Thymus (tissue), 11 donors: ENCODE measurements around the gene YPEL5. TPM values are rescaled to one million over a fixed set of nuclear protein-coding genes. Genes with fewer than 3 reads are reported as not detected.

Source experiments
- DNase-seq, 9 donors: peaks; one replicate each; pipeline ENCODE4 v3.0.0-alpha.2; 2013; ENCODE audit warnings: low spot score in 9 of 9, low read depth in 6 of 9, missing footprints in 1 of 9
- H3K27ac ChIP-seq, 2 donors: one replicate each; pipeline ENCODE4 v1.5.1; 2013; ENCODE audit warnings: control low read depth in 1 of 2, low read depth in 1 of 2, low read length in 1 of 2, mild to moderate bottlenecking in 1 of 2, moderate library complexity in 1 of 2
- H3K27me3 ChIP-seq, 2 donors: one replicate each; pipeline ENCODE4 v1.5.1; 2013; ENCODE audit warnings: low read length in 1 of 2; ENCODE audit not compliant: control insufficient read depth in 2 of 2, insufficient read depth in 1 of 2
- H3K36me3 ChIP-seq, 2 donors: one replicate each; pipeline ENCODE4 v1.5.1; 2013; ENCODE audit warnings: low read length in 1 of 2, mild to moderate bottlenecking in 1 of 2, moderate library complexity in 1 of 2; ENCODE audit not compliant: control insufficient read depth in 2 of 2, insufficient read depth in 2 of 2
- H3K4me1 ChIP-seq, 2 donors: one replicate each; pipeline ENCODE4 v1.5.1; 2013; ENCODE audit warnings: low read length in 2 of 2; ENCODE audit not compliant: control insufficient read depth in 2 of 2, insufficient read depth in 2 of 2
- H3K4me3 ChIP-seq, 2 donors: one replicate each; pipeline ENCODE4 v1.5.1; 2013; ENCODE audit warnings: low read length in 2 of 2, control low read depth in 1 of 2, mild to moderate bottlenecking in 1 of 2
- H3K9me3 ChIP-seq, 2 donors: one replicate each; pipeline ENCODE4 v1.5.1; 2013; ENCODE audit warnings: low read length in 1 of 2, mild to moderate bottlenecking in 1 of 2; ENCODE audit not compliant: control insufficient read depth in 2 of 2, insufficient read depth in 1 of 2
- WGBS: extraction: QIAGEN DNeasy Blood & Tissue Kit; methylation state at CpG from one replicate; pipeline ENCODE4 v1.1.7; 2013; 5-methylcytosine and 5-hydroxymethylcytosine counted together
- polyA plus RNA-seq: library from polyadenylated mRNA; stranded (reverse); fragments of 200-250 nt; gene quantifications from one replicate; pipeline ENCODE4 v1.2.3, GENCODE V29; 2013
- total RNA-seq: library from RNA; stranded (reverse); fragments of 120-200 nt; gene quantifications from one replicate; pipeline ENCODE4 v1.2.4, GENCODE V29; 2013
- donor health status: healthy.

Gene YPEL5
- total and polyA plus RNA-seq, 2 donors, result 77.3 to 133 TPM

- no peaks in the 10 kb centered on the region for H3K9me3 ChIP-seq
- no peaks in the 10 kb centered on the region for H3K36me3 ChIP-seq
- DNase-seq, result no peak
- H3K27me3 ChIP-seq, result no peaks in the 10 kb centered on the region
- H3K27ac ChIP-seq, result no peak overlapping the region
- 100% methylated on average over 1 of the region's 1 CpG for WGBS
- H3K4me1 ChIP-seq, result no peaks in the 10 kb centered on the region
- H3K4me3 ChIP-seq, result no peak overlapping the region
These were observed 25.8 kb downstream of the YPEL5 start for GRCh38 chr2:30172627-30173026.

DNA sequence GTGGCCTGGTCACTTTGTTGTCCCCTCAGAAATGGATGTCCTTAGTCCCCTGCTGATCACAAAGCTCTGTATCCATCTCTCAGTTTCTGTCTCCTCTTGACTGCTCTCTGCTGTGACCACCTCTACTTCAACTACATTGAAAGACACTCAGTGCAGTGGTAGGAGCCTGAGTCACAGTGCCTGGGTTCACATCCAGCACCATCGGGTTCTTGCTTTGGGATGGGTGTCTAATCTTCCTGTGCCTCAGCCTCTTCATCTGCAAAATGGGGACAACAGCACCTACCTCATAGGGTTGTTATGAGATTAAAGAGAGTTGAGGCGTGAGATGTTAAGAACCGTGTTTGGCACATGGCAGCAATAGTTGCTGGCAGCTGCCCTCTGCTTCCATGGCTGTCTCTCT, 30.6 kb downstream of the YPEL5 start:
- Histone ChIP-seq H3K9me3 (no peaks in the 10 kb centered on the region), H3K4me3 (no peak overlapping the region), H3K4me1 (no peaks in the 10 kb centered on the region), H3K36me3 (no peaks in the 10 kb centered on the region), H3K27ac (no peak overlapping the region), H3K27me3 (peaks cover 0 to 4% of the 10 kb centered on the region in 2 donors)
- DNase-seq, result no peak
- WGBS, result 97% methylated on average over 3 of the region's 3 CpGs

DNA sequence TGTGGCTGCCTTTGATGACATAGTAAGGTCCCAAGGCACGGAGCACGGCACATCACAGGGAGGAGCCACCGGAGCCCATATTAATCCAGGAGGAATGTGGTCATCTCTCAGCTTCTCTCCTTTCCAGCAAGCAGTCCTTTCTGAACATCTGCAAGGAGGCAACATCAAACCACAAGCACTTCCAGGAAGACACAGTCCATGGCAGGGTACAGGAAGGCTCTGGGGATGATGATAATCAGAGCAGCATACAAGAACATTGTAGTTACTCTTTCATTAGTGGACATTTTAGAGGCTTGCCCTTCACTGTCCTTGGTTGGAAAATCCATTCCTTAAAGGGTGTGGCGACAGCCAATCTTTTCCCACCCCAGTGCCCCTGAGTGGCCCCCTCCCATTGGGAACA, 31.1 kb downstream of the YPEL5 start:
- H3K4me3 ChIP-seq, result no peak overlapping the region

DNA sequence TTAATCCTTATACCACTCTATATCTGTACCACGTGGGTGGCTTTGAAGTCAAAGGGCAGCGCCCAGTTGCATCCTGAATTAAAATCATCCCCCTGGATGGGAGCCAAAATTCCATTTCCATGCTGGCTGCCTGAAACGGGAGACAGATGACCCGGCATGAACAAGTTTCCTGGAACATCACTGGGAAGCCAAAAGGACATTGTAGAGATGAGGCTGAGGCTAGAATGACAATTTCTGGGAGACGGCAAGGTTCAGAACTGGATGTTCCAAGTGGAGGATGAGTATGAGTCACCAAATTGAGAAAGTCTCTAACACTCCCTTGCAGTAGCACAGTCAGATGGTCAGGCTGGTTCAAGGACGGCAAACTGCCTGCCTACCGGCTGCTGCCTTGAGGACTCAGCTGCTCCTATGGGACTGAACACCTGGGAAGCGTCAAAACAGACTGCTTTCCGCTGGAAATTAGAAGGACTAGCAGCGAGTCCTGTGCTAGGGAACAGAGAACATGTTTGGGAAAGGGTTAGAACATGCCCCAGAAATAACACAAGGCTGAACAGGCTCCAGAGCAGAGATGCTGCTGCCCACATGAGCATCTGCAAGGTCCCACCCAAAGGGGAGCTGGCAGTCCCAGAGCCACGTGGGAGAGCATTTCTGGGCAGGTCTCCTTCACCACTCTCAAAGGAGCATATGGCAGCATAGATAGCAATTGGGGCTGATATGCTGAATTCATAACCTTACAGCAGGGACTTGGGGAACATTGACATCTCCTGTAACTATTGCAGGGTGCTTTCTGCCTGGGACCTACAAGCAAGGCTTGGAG, 32.0 kb downstream of the YPEL5 start:
- no peaks in the 10 kb centered on the region for H3K9me3 ChIP-seq
- peaks cover 0 to 4% of the 10 kb centered on the region in 2 donors for H3K27me3 ChIP-seq
- H3K4me3 ChIP-seq, result no peak overlapping the region
- no peaks in the 10 kb centered on the region for H3K4me1 ChIP-seq
- H3K27ac ChIP-seq, result no peak overlapping the region
- no peak for DNase-seq
- H3K36me3 ChIP-seq, result no peaks in the 10 kb centered on the region
- WGBS, result 88% methylated on average over 11 of the region's 11 CpGs

More for the DNA sequence above, 31.1 kb downstream of the YPEL5 start:
- Histone ChIP-seq H3K9me3 (no peaks in the 10 kb centered on the region), H3K36me3 (no peaks in the 10 kb centered on the region), H3K27me3 (peaks cover 0 to 4% of the 10 kb centered on the region in 2 donors), H3K4me1 (no peaks in the 10 kb centered on the region), H3K27ac (no peak overlapping the region)
- no peak for DNase-seq
- 99% methylated on average over 4 of the region's 4 CpGs for WGBS

GRCh38 chr2:30179536-30179935, 32.7 kb downstream of the YPEL5 start:
- H3K36me3 ChIP-seq, result no peaks in the 10 kb centered on the region
- no peak overlapping the region for H3K27ac ChIP-seq
- 97% methylated on average over 2 of the region's 2 CpGs for WGBS
- no peaks in the 10 kb centered on the region for H3K4me1 ChIP-seq
- peaks cover 0 to 4% of the 10 kb centered on the region in 2 donors for H3K27me3 ChIP-seq
- no peak for DNase-seq
- H3K9me3 ChIP-seq, result no peaks in the 10 kb centered on the region
- H3K4me3 ChIP-seq, result no peak overlapping the region

- Histone ChIP-seq H3K27ac (no peak overlapping the region), H3K9me3 (no peaks in the 10 kb centered on the region), H3K27me3 (peaks cover 0 to 4% of the 10 kb centered on the region in 2 donors), H3K36me3 (no peaks in the 10 kb centered on the region), H3K4me1 (no peaks in the 10 kb centered on the region), H3K4me3 (no peak overlapping the region)
- no peak for DNase-seq
- 99% methylated on average over 3 of the region's 3 CpGs for WGBS
These were observed 33.4 kb downstream of the YPEL5 start for GRCh38 chr2:30180226-30180625.

- Histone ChIP-seq H3K36me3 (no peaks in the 10 kb centered on the region), H3K4me1 (no peaks in the 10 kb centered on the region), H3K9me3 (no peaks in the 10 kb centered on the region), H3K27ac (no peak overlapping the region), H3K27me3 (peaks cover 0 to 4% of the 10 kb centered on the region in 2 donors), H3K4me3 (no peak overlapping the region)
- DNase-seq, result no peak
- 81% methylated on average over 7 of the region's 7 CpGs for WGBS
These were observed 34.4 kb downstream of the YPEL5 start for GRCh38 chr2:30181176-30181575.

GRCh38 chr2:30184035-30184434, 37.2 kb downstream of the YPEL5 start:
- H3K27me3 ChIP-seq, result peaks cover 0 to under 1% of the 10 kb centered on the region in 2 donors
- H3K4me3 ChIP-seq, result no peak overlapping the region
- H3K4me1 ChIP-seq, result no peaks in the 10 kb centered on the region
- H3K36me3 ChIP-seq, result no peaks in the 10 kb centered on the region
- DNase-seq, result no peak
- no peaks in the 10 kb centered on the region for H3K9me3 ChIP-seq
- no peak overlapping the region for H3K27ac ChIP-seq
- 98% methylated on average over 5 of the region's 5 CpGs for WGBS

DNA sequence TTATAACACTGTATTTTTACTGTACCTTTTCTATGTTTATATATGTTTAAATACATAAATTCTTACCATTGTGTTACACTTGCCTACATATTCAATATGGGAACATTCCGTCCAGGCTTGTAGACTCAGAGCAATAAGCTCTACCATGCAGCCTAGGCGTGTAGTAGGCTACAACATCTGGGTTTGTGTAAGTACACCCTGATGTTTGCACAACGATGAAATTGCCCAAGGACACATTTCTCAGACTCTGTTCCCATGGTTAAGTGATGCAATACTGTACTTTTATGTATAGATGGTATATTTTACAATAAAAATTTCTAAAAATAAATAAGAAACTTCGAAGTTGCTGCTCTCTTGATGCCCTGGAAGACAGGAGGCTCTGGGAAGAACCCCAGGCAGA, 38.4 kb downstream of the YPEL5 start:
- 91% methylated on average over 4 of the region's 4 CpGs for WGBS
- Histone ChIP-seq H3K27ac (no peak overlapping the region), H3K36me3 (no peaks in the 10 kb centered on the region), H3K27me3 (no peaks in the 10 kb centered on the region), H3K4me1 (no peaks in the 10 kb centered on the region), H3K9me3 (no peaks in the 10 kb centered on the region), H3K4me3 (no peak overlapping the region)
- DNase-seq, result no peak
